Naive thymus-derived CD8-positive, alpha-beta T cell (primary cell): ENCODE results near the gene ARID1B. TPM values are rescaled to one million over a fixed set of nuclear protein-coding genes. Genes with fewer than 3 reads are reported as not detected.

ENCODE experiments used
- ATAC-seq, 2 donors: fragments of 150-1000 bp; cut with Tn5 transposase in 1 of 2; sonication (Bioruptor Pico), chemical (Tn5 transposase) in 1 of 2; 1 replicate in 1 of 2; 2 replicates in 1 of 2; pipeline ENCODE4 v1.10.0; 2021; ENCODE audit warnings: mild to moderate bottlenecking in 2 of 2, moderate library complexity in 2 of 2
- POLR2A ChIA-PET: fragments of 350-600 bp; sonication (Branson Sonifier 250); formaldehyde crosslinking; loops from one replicate; lab custom pipeline; 2021; ENCODE audit warnings: antibody characterized with exemption; lab: Charles Lee
- DNase-seq, 10 donors: peaks; one replicate each; pipeline versions ENCODE4 v3.0.0 to v3.0.0-alpha.2; 2020 to 2022
- H3K27ac Mint-ChIP-seq, 10 donors: one replicate each; pipeline ENCODE4 v1.8.0; 2020 to 2022; ENCODE audit warnings: mild to moderate bottlenecking in 10 of 10, mixed read lengths in 10 of 10, moderate library complexity in 4 of 10, inconsistent platforms in 1 of 10
- H3K27me3 Mint-ChIP-seq, 5 donors: one replicate each; pipeline ENCODE4 v1.8.0; 2021 to 2022; ENCODE audit warnings: mixed read lengths in 5 of 5
- H3K36me3 Mint-ChIP-seq, 3 donors: one replicate each; pipeline ENCODE4 v1.8.0; 2020 to 2022; ENCODE audit warnings: mixed read lengths in 3 of 3, mild to moderate bottlenecking in 2 of 3, inconsistent platforms in 1 of 3
- H3K4me1 Mint-ChIP-seq, 4 donors: one replicate each; pipeline ENCODE4 v1.8.0; 2021 to 2022; ENCODE audit warnings: mixed read lengths in 4 of 4
- H3K4me3 Mint-ChIP-seq, 10 donors: one replicate each; pipeline ENCODE4 v1.8.0; 2020 to 2022; ENCODE audit warnings: mild to moderate bottlenecking in 10 of 10, mixed read lengths in 10 of 10, moderate library complexity in 6 of 10, inconsistent platforms in 1 of 10
- H3K9me3 Mint-ChIP-seq, 9 donors: one replicate each; pipeline ENCODE4 v1.8.0; 2020 to 2022; ENCODE audit warnings: mixed read lengths in 9 of 9, mild to moderate bottlenecking in 3 of 9, inconsistent platforms in 1 of 9, moderate library complexity in 1 of 9
- polyA plus RNA-seq, 3 donors: library from polyadenylated mRNA; unstranded; fragments of 300-500 nt; fragmentation: Illumina TruSeq; gene quantifications; one replicate each; pipeline ENCODE4 v1.2.3, GENCODE V29; 2021
- total RNA-seq, 8 experiments: library from RNA in 2 of 8; stranded (reverse) in 2 of 8; gene quantifications; one replicate each; pipeline ENCODE4 v1.2.3 and lab custom pipeline; 2021 to 2026

ARID1B gene
- total and polyA plus RNA-seq, 5 experiments from 2014 or later: 9.0 to 122 (median 18.6) TPM

DNA sequence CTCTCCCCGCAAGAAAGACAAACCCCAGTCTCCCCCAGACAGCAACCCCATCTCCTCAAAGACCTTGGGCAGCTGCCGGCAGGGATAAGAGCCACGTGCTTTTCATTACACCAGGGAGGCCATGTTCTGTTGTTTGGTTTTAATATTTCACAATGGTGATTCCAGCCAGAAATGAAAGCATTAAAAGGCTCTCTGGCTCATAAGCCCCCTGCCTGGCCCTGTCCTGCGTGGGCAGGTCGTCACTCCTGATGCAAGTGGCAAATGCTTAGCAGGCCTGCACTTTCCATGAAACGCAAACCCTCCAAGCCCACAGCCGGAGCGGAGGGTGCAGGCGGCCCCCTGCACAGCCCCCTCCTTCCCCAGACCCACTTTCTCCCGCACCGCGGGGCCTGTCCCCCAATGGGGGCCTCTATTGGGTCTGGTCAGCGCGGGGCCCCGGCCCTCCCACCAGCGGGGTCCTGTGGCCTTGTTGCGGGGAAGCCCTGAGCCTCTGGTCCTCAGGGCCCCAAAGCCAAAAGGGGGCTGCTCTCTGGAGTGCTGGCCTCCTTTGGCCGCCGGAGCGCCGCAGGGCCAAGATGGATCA is 469.0 kb downstream of the ARID1B start:
- H3K4me1 Mint-ChIP-seq: peaks cover 0 to 2% (median 0%) of the 10 kb centered on the region in 4 donors
- H3K36me3 Mint-ChIP-seq: peaks cover 0 to 6% (median 5%) of the 10 kb centered on the region in 3 donors

DNA sequence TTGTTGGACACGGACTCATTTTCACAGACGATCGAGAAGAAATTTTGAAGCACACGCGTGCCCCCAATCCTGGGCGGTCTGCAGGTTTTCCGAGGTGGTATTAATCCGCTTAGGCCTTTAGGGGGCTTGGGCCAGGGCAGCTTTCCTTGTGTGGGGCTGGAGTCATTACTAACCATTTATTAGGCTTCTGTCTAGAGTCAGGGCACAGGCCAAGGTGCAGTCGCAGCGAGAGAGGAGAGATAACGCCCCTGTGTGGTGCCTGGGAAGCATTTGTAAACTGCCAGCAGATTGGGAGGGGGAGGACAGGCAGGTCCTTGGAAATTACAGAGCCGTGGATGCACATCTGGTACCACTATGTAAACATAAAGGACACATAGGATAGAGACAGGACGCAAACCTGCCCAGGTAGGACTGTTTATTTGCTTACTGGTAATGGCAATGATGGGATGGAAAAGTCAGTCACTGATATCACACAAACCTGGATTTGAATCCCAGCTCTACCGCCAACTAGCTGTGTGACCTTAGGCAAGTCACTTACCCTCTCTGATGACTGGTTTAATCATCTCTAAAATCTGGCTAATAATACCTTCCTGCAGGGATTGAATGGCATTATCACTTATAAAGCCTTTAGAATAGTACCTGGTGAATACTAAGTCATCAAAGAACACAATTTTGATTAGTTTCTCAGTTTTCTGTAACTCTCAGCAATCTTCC is 469.8 kb downstream of the ARID1B start:
- H3K9me3 Mint-ChIP-seq: peaks cover 4 to 14% (median 9%) of the 10 kb centered on the region in 9 donors
- H3K4me3 Mint-ChIP-seq: no peak overlapping the region
- DNase-seq: no peak
- POLR2A ChIA-PET: no interaction called here
- H3K27ac Mint-ChIP-seq: peak overlapping the region in 1 of 10 donors; percentile 5
- peaks cover 0 to 6% (median 5%) of the 10 kb centered on the region in 3 donors for H3K36me3 Mint-ChIP-seq
- no peak for ATAC-seq
- peaks cover 0 to 9% (median 3%) of the 10 kb centered on the region in 5 donors for H3K27me3 Mint-ChIP-seq
- peaks cover 0 to 2% (median 0%) of the 10 kb centered on the region in 4 donors for H3K4me1 Mint-ChIP-seq

More for the DNA sequence above, 469.0 kb downstream of the ARID1B start:
- DNase-seq (no peak), ATAC-seq (no peak)
- Mint-ChIP-seq H3K27ac (no peak overlapping the region), H3K27me3 (peaks cover 0 to 7% (median 2%) of the 10 kb centered on the region in 5 donors), H3K4me3 (no peak overlapping the region), H3K9me3 (peaks cover 4 to 14% (median 9%) of the 10 kb centered on the region in 9 donors)
- POLR2A ChIA-PET: no interaction called here

DNA sequence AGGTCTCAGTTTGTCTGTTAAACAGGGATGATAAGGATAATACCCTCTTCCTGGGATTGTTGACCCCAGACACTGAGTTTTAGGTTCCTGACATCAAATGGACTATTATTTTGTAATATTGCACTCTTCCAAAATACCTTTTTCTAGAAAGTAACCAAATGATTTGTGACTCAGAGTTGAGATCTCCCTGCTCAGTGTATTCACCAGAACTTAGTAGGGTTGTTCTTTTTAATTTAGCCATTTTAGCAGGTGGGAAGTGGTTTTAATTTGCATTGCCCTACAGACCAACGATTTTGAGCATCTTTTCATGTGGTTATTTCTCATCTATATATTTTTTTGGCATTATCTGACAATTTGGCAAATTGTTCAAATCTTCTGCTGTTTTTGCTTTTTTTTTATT is 471.1 kb downstream of the ARID1B start:
- H3K36me3 Mint-ChIP-seq: peaks cover 0 to 6% (median 5%) of the 10 kb centered on the region in 3 donors
- H3K27me3 Mint-ChIP-seq: peaks cover 0 to 14% (median 3%) of the 10 kb centered on the region in 5 donors
- no peak overlapping the region for H3K4me3 Mint-ChIP-seq
- no peaks in the 10 kb centered on the region for H3K4me1 Mint-ChIP-seq
- H3K9me3 Mint-ChIP-seq: peaks cover 4 to 14% (median 9%) of the 10 kb centered on the region in 9 donors
- H3K27ac Mint-ChIP-seq: no peak overlapping the region
- ATAC-seq (no peak), DNase-seq (no peak)
- POLR2A ChIA-PET: no interaction called here

DNA sequence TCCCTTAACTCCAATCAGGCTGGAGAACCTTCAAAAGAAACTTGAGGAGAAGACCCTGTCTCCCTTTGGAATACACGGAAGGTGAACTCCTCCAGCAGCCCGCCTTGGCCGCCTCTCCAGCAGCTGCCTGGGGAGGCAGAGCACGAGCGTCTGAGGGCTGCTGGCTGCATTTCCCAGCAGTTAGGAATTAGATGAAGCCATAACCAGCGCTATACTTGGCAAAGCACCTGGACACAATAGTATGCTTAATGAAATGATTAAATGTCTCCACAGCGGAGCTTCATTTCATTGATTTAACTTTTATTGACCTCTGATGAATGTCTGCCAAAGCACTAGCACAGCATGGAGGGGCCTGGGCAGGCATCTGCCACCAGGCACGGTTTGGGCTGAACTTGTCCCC is 472.6 kb downstream of the ARID1B start:
- H3K36me3 Mint-ChIP-seq: peaks cover 0 to 6% (median 5%) of the 10 kb centered on the region in 3 donors
- H3K4me1 Mint-ChIP-seq: peaks cover 0 to 6% (median 0%) of the 10 kb centered on the region in 4 donors
- peaks cover 0 to 16% (median 9%) of the 10 kb centered on the region in 5 donors for H3K27me3 Mint-ChIP-seq
- H3K9me3 Mint-ChIP-seq: peaks cover 0 to 14% (median 6%) of the 10 kb centered on the region in 9 donors
- H3K27ac Mint-ChIP-seq: no peak overlapping the region
- POLR2A ChIA-PET: interaction anchor here (0.6 kb wide), 1 partner anchor 18 kb away, joined by 3 read pairs; no protein-coding TSS in a partner anchor
- ATAC-seq (no peak), DNase-seq (no peak)
- no peak overlapping the region for H3K4me3 Mint-ChIP-seq

DNA sequence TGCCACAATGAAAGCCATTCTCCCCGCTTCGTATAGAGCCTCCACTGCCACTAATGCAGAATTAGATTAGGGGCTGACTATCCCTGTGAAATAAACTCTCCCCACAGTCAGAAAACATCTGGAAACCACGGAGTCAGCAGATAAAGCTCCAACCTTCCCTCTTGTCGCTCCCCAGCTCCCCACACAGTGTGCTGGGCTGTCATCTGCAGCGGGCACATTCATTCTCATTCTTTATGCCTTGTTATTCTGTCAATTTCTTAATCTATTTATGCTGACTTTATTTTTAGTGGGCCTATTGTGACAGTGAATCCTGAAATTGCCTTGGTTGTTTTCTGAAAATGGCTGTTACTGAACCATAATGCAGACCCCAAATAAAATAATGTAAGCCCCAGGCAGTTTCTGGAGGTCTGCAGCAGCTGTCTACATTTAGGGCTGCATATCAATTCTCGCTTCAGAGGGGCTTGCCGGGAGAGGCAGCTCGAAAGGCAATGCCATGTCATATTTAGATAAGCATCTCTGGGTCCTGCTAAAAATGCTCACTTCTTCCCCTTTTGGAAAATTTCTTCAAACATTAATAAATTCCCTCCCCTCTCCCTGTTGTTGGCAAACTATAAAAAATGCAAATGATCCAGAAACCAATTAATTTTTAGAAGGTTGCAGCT is 474.5 kb downstream of the ARID1B start:
- Mint-ChIP-seq H3K36me3 (peaks cover 0 to 6% (median 5%) of the 10 kb centered on the region in 3 donors), H3K4me1 (peaks cover 0 to 6% (median 0%) of the 10 kb centered on the region in 4 donors)
- no peak for ATAC-seq

DNA sequence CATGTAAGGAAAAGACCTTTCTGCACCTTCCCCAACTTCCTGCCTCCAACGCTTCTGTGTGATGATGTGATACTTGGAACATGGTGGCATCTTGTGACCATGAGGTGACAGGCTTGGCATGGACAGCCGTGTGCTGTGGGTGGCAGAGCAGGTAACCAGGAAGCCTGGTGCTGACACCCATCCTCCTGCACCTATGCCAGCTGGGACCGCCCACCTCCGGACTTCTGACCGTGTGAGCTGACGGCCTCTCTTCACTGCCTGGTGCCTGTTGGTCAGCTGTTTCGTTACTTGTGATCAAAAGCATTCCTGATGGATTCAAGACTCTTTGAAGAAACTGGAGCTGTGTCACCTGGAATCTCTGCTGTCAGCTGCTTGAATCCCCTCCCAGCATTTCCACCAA is 475.8 kb downstream of the ARID1B start:
- H3K4me1 Mint-ChIP-seq: peaks cover 0 to 6% (median under 1%) of the 10 kb centered on the region in 4 donors
- H3K36me3 Mint-ChIP-seq: peaks cover 0 to 6% (median 4%) of the 10 kb centered on the region in 3 donors
- DNase-seq (no peak), ATAC-seq (no peak)
- peaks cover 0 to 29% (median 16%) of the 10 kb centered on the region in 5 donors for H3K27me3 Mint-ChIP-seq
- no peak overlapping the region for H3K4me3 Mint-ChIP-seq
- POLR2A ChIA-PET: no interaction called here
- H3K9me3 Mint-ChIP-seq: peaks cover 0 to 14% (median 5%) of the 10 kb centered on the region in 9 donors
- H3K27ac Mint-ChIP-seq: no peak overlapping the region

More for the DNA sequence above, 474.5 kb downstream of the ARID1B start:
- H3K9me3 Mint-ChIP-seq: peaks cover 0 to 14% (median 6%) of the 10 kb centered on the region in 9 donors
- DNase-seq: no peak
- no peak overlapping the region for H3K4me3 Mint-ChIP-seq
- H3K27ac Mint-ChIP-seq: peak overlapping the region in 1 of 10 donors; percentile 47
- H3K27me3 Mint-ChIP-seq: peaks cover 0 to 29% (median 15%) of the 10 kb centered on the region in 5 donors
- POLR2A ChIA-PET: no interaction called here

DNA sequence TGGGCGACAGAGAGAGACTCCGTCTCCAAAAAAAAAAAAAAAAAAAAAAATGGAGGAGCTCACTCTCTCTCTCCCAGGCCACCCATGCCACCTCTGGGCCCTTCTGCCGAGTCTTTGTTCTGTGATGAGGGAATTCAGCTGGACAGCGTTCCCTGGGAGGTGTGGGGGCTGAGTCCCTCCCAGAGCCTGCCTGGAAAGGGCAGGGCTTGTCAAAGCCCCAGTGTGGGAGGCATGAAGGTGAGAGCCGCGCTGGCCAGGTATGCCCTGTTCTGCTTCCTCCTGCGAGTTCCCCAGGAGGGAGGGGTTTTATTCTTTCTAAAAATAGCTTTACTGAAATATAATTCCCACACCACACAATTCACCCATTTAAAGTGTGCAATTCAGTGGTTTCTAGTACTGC is 476.5 kb downstream of the ARID1B start:
- H3K36me3 Mint-ChIP-seq: peaks cover 0 to 1% (median 0%) of the 10 kb centered on the region in 3 donors
- POLR2A ChIA-PET: interaction anchor here (0.7 kb wide), 1 partner anchor 1009 kb away, joined by 5 read pairs; no protein-coding TSS in a partner anchor
- H3K27ac Mint-ChIP-seq: no peak overlapping the region
- ATAC-seq: no peak
- H3K9me3 Mint-ChIP-seq: peaks cover 0 to 8% (median 0%) of the 10 kb centered on the region in 9 donors
- DNase-seq: no peak
- peak overlapping the region in 1 of 10 donors; percentile 8 for H3K4me3 Mint-ChIP-seq
- H3K4me1 Mint-ChIP-seq: peaks cover 0 to 6% (median 1%) of the 10 kb centered on the region in 4 donors
- peaks cover 0 to 29% (median 18%) of the 10 kb centered on the region in 5 donors for H3K27me3 Mint-ChIP-seq

DNA sequence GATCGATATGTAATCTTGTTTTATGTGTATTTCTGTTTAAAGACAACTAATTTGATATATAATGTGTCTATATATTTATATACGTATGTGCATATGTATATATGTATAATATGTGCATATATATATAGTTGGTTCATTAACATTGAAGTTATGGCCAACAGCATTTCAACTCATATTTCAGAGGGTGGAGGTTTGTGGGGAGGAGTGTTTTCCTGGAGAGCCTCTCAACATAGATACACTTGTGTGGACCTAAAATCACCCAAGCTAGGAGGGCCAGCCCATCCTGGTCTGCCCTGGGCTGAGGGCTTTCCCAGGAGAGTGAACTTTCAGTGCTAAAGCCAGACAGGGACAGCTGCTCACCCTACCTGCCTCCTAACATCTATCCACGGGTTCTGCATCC is 477.4 kb downstream of the ARID1B start:
- Mint-ChIP-seq H3K27ac (no peak overlapping the region), H3K36me3 (no peaks in the 10 kb centered on the region), H3K4me1 (peaks cover 0 to 6% (median 4%) of the 10 kb centered on the region in 4 donors), H3K27me3 (peaks cover 0 to 29% (median 18%) of the 10 kb centered on the region in 5 donors), H3K4me3 (no peak overlapping the region), H3K9me3 (no peaks in the 10 kb centered on the region)
- ATAC-seq (no peak), DNase-seq (no peak)
- POLR2A ChIA-PET: no interaction called here

DNA sequence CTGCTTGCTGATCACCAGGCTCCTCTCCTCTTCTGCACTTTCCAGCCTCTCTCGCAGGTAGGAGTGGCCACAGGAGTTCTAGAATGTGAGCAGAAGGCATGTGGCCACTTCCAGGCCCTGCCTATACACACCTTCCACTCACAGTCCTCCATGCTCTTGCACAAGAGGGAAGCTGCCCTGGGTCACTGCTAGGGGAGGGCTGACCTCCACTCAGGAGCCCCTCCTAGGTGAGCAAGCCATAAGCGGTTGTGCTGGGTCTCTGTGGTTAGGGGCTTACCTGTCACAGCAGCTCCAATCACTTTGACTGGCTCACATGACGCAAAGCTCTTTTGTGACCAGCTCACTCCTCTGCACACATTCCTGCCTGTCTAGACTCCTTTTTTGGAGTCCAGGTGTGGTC is 477.9 kb downstream of the ARID1B start:
- no peak overlapping the region for H3K27ac Mint-ChIP-seq
- DNase-seq: no peak
- H3K4me3 Mint-ChIP-seq: no peak overlapping the region
- peaks cover 0 to 29% (median 18%) of the 10 kb centered on the region in 5 donors for H3K27me3 Mint-ChIP-seq
- H3K9me3 Mint-ChIP-seq: no peaks in the 10 kb centered on the region
- peaks cover 0 to 6% (median 4%) of the 10 kb centered on the region in 4 donors for H3K4me1 Mint-ChIP-seq
- no peak for ATAC-seq
- POLR2A ChIA-PET: no interaction called here
- H3K36me3 Mint-ChIP-seq: no peaks in the 10 kb centered on the region

DNA sequence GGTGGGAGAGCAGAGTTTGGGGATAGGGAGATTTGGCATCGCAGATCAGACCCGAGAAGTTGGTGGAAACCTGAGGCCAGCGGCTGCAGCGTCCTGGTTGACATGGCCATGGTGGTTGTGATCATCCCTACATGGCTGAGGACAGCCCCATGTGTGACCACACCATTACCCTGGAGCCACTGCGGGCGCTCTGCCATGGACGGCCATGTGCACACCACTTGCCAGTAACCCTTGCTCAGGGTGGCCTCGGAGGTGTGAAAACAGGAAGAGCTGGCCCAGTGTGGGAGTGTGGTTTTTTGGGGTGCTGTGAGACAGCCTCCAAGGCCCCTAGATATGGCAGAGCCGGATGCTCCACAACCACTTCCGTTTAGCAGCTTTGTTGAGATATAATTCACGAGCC is 481.7 kb downstream of the ARID1B start:
- POLR2A ChIA-PET: no interaction called here
- Mint-ChIP-seq H3K4me3 (no peak overlapping the region), H3K9me3 (no peaks in the 10 kb centered on the region), H3K27me3 (peaks cover 0 to 26% (median 10%) of the 10 kb centered on the region in 5 donors), H3K27ac (no peak overlapping the region), H3K36me3 (no peaks in the 10 kb centered on the region), H3K4me1 (peaks cover 0 to 5% (median 4%) of the 10 kb centered on the region in 4 donors)
- DNase-seq (peak in 1 of 10 donors; percentile 19), ATAC-seq (peak; percentile 46 to 71)

DNA sequence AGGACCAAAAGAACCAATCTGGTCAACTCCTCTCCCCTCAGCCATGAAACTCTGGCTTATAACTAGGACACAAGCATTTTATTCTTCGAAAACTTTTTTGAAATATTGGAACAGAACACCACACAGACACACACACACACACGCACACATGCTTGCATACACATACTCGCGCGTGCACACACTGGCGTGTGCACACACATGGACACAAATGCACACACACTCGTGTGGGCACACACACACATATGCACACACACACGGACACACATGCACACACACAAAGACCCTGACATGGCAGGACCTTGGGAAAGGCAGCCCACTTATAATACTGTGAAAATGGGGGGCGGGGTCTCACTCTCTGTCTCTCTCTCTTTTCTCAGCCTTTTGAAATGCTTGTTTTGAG is 482.3 kb downstream of the ARID1B start:
- ATAC-seq (no peak), DNase-seq (no peak)
- no peak overlapping the region for H3K27ac Mint-ChIP-seq
- H3K4me3 Mint-ChIP-seq: no peak overlapping the region
- no peaks in the 10 kb centered on the region for H3K36me3 Mint-ChIP-seq
- H3K27me3 Mint-ChIP-seq: peaks cover 0 to 21% (median 9%) of the 10 kb centered on the region in 5 donors
- H3K9me3 Mint-ChIP-seq: no peaks in the 10 kb centered on the region
- POLR2A ChIA-PET: no interaction called here
- H3K4me1 Mint-ChIP-seq: peaks cover 0 to 5% (median 2%) of the 10 kb centered on the region in 4 donors
